ENCODE results near the gene MAPKAPK3.
A peak's percentile ranks its signal among the peaks of the same experiment; 100 is the strongest.
"Not testable (repeated sequence)": the region's sequence is repeated elsewhere in the genome, so short reads cannot be mapped to it uniquely, and the experiment has no call there.

Gene MAPKAPK3

DNA sequence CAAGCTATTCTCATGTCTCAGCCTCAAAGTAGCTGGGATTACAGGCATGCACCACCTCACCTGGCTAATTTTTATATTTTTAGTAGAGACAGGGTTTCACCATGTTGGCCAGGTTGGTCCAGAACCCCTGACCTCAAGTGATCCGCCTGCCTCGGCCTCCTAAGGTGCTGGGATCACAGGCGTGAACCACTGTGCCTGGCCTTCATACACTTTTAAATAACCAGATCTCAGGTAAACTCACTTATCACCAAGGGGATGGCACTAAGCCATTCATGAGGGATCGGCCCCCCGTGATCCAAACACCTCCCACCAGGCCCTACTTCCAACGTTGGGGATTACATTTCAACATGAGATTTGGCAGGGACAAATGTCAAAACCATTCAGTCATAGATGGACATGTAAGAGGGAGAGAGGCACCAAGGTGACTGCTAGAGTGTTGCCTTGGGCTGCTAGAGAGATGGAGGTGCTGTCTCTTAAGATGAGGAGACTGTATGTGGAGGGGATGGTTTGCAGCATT lies 44.4 kb downstream of the MAPKAPK3 start:
- in situ Hi-C loops (cut with HindIII; ENCODE audit: low pct_unique_long_range_greater_than_20kb, low sequenced_read_pairs) = no loop called here
- DNase-seq (ENCODE audit: low read depth in 1 of 2, low spot score in 1 of 2) = no peak
- TF ChIP-seq JUND (IDR thresholded peaks at IDR 0.05; ENCODE audit: low read depth) = no peak

DNA sequence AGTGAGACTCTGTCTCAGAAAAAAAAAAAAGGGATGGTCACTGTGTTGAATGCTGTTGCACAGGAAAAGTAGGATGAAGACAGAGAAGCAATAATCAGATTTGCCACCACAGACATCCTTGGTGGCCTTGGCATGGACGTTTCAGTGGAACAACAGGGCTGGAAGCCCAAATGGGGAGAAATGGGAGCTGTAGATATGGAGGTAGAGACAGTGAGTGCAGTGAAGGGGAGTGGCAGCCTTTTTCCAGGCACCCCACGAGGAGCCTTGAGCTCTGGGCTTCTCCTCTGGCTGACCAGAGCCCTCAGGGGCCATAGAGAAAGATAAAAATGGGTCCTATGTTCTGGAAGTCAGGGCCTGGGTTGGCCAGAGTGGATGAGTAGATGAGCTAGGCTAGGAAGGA lies 45.5 kb downstream of the MAPKAPK3 start:
- no peak for TF ChIP-seq JUND (IDR thresholded peaks at IDR 0.05; ENCODE audit: low read depth)
- no peak for DNase-seq (ENCODE audit: low read depth in 1 of 2, low spot score in 1 of 2)
- in situ Hi-C loops (cut with HindIII; ENCODE audit: low pct_unique_long_range_greater_than_20kb, low sequenced_read_pairs) = no loop called here

DNA sequence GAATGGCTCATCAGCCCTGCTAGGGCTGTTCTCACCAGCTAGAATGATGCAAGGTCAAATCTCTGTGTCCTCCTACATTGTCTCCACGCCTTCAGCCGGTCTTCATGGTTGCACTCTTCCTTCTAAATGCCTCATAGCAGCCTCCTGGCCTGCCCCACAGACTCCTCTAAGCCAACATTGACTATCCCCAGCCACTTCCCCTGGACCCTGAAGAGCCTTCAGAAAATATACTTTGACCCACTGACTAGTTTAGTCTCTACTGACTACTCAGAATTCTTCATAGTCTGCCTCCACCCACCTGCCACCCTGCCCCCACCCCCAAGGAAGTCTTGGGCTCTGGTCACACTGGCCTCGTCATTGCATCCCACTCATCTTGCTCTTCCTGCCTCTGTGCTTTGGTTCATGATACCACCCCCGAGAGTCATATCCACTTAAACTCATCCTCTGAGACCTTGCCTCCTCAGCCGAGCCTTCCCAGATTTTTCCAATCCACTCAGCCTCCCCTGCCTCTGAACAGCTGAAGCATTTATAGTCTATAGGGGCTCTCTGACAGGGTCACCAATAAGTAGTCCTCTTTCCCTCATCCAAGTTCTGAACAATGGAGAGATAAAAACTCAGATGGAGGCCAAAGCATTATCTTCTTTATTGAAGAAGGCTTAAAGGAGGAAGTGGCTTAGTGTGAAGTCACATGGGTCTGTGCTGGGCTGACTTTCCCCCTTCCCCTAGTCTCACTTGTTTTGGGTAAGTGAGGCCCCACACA lies 48.3 kb downstream of the MAPKAPK3 start:
- DNase-seq (ENCODE audit: low read depth in 1 of 2, low spot score in 1 of 2) = no peak
- no peak for TF ChIP-seq JUND (IDR thresholded peaks at IDR 0.05; ENCODE audit: low read depth)
- in situ Hi-C loops (cut with HindIII; ENCODE audit: low pct_unique_long_range_greater_than_20kb, low sequenced_read_pairs) = no loop called here

DNA sequence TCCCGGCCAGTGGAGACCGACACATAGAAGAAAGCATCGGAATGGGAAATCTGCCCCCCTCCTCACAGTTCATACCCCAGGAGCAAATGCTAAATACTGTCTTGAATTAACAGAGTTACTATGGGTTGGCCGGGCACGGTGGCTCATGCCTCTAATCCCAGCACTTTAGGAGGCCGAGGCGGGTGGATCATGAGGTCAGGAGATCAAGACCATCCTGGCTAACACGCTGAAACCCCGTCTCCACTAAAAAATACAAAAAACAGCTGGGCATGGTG lies 48.8 kb downstream of the MAPKAPK3 start:
- in situ Hi-C loops (cut with HindIII; ENCODE audit: low pct_unique_long_range_greater_than_20kb, low sequenced_read_pairs); DNase-seq (ENCODE audit: low read depth in 1 of 2, low spot score in 1 of 2): not testable (repeated sequence)

DNA sequence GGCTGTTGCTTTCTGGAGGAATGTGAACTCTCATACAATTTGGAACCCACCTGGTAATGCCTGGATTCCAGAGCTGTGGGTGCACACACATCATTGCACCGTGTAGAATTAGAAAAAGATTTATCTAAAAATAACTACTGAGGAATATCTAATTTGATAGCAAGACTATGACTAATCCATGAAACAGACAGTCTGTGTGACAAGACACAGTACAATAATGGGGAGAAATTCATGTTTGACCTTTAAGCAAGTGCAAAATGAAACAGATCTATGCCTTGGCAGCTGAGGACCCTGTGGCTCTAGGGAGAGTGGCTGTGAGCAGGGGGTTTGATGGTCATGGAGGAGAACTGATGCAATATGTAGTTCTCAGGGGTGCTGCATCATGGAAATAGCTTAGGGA lies 49.9 kb downstream of the MAPKAPK3 start:
- in situ Hi-C loops (cut with HindIII; ENCODE audit: low pct_unique_long_range_greater_than_20kb, low sequenced_read_pairs) = no loop called here
- no peak for TF ChIP-seq JUND (IDR thresholded peaks at IDR 0.05; ENCODE audit: low read depth)
- no peak for DNase-seq (ENCODE audit: low read depth in 1 of 2, low spot score in 1 of 2)

DNA sequence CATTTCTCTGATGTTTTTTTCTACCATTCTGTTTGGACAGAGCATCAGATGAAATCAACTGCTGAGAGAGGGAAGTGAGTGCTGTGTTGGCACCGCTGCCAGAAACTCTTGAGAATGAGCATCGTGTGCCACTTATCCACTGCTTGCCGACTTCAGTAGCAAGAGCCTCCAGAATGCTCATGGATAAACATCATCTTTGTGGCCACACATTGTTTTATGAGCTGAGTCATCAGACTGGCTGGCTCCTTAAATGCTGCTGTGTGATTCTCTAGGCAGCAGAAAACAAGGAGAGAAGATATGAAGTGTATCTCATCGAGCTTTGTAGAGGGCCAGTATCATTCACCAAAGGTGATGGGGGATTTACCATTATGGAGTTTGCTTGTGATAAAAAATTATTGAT lies 54.4 kb downstream of the MAPKAPK3 start:
- in situ Hi-C loops (cut with HindIII; ENCODE audit: low pct_unique_long_range_greater_than_20kb, low sequenced_read_pairs) = no loop called here
- TF ChIP-seq JUND (IDR thresholded peaks at IDR 0.05; ENCODE audit: low read depth) = no peak
- peak; percentile 19 to 42 for DNase-seq (ENCODE audit: low read depth in 1 of 2, low spot score in 1 of 2)

DNA sequence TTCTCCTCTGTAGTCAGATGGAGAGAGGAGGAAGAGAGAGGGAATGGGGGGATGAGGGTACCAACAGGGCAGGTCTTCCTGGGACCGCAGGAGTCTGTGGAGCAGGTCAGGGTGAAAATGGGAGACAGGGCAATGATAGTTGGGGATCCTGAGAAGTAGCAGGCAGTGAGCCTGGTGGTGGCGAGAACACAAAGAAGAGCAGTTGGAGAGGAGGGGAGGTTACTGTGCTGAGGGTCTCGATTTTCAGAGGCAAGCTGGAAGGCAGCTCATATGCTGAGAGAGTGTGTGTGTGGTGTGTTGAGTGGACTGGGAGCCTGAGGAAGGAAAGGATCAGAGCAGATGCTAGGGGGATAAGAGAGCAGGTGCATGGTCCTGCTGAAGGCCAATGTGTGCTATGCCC lies 55.7 kb downstream of the MAPKAPK3 start:
- no peak for TF ChIP-seq JUND (IDR thresholded peaks at IDR 0.05; ENCODE audit: low read depth)
- DNase-seq (ENCODE audit: low read depth in 1 of 2, low spot score in 1 of 2) = no peak
- in situ Hi-C loops (cut with HindIII; ENCODE audit: low pct_unique_long_range_greater_than_20kb, low sequenced_read_pairs) = no loop called here

DNA sequence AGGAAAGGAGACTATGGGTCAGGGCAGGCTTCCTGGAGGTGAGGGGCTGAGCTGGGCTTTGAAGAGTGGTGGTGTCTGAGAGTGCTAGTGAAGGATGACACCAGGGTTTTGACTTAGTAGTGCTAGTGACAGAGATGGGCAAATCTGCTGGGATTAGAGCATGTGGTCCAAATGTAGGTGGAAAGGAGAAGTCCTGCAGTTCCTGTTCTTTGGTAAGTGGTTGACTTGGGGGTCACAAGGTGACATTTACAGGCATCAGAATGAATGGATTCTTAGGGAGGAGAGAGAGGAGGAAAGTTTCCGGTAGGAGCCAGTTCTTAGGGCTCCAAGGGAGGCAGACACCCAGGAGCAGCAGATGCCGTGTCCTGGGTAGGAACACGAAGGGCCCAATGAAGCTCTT lies 57.0 kb downstream of the MAPKAPK3 start:
- TF ChIP-seq JUND (IDR thresholded peaks at IDR 0.05; ENCODE audit: low read depth) = no peak
- in situ Hi-C loops (cut with HindIII; ENCODE audit: low pct_unique_long_range_greater_than_20kb, low sequenced_read_pairs) = no loop called here
- DNase-seq (ENCODE audit: low read depth in 1 of 2, low spot score in 1 of 2) = no peak

DNA sequence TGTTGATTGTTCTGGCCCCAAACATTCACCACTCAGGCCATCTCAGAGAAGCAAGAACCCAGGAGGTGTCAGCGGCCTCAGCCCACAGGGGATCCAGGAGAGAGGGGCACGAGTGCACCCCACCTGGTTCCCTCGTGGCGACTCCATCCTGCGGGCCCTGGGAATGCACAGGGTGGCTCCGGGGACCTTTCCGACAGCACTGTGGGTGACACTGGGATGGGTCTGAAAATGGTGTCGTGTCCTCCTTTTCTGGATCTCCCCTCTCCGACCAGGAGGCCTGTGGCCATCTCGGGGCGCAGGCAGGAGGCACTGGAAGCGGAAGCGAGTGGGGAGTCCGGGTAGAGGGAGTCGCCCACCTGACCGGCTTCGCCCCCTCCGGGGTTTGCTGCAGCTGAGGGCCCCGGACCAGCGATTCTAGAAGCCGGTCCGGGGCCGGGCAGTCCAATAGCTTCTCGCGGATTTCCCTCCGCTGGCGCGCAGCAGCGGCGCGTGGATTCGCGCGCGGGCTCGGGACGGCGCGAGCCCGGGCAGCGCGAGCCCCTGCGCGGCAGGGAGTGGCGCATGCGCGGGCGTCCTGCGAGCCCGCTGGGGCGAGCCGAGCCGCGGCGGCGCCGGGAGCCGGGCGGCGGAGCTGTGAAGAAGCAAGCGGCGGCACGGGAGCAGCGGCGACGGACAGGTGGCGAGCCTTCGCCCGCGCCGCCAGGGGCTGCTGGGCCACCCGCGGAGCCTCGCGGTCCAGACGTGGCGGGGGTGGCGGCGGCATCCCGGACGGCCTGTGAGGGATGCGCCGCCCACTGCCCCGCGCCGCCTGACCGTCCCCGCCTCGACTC lies 57.6 kb downstream of the MAPKAPK3 start, which contains the start of gene DOCK3:
TSS of gene DOCK3 (plus strand) at position 579 of the 830 bp plus-strand sequence. CDS start 337 bp downstream, outside the sequence.
- no peak for TF ChIP-seq JUND (IDR thresholded peaks at IDR 0.05; ENCODE audit: low read depth)
- DNase-seq (ENCODE audit: low read depth in 1 of 2, low spot score in 1 of 2) = peak; percentile 71 to 77
- in situ Hi-C loops (cut with HindIII; ENCODE audit: low pct_unique_long_range_greater_than_20kb, low sequenced_read_pairs) = no loop called here

DNA sequence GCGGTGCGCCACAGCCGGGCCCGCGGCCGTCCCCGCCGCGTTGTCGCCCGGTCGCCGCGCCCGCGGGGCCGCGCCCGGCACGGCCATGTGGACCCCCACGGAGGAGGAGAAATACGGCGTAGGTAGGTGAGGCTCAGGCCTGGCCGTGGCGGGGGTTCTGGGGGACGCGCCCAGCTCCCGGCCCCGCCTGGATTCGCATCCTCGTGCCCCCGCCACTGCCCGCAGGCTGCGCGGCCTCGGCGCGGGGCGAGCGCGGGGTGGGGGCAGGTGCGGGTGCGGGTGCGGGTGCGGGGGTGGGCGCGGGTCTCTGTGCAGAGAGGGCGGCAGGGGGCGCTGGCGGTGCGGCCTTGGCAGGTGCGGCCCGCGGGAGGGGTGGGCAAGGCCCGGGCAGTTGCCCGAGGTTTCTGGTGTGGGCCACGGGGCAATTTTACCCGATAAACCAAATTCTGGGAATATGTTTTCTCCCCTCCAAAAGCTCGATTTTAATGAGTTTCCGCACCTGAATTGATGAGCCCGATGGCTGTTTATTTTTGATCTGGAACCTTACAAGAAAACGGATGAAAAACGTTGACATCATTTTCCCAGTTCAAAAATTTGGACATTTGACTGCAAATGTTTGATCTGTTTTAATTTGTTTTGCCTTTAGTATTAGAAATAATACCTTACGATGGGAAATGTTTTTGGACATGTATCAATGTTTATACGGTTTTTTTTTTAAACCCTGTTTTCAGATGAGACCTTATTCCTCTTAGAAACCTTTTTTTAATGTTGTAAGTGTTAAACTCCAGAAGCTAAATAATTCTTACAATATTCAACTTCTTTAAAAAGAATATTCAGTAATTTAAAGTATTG lies 58.5 kb downstream of the MAPKAPK3 start:
- in situ Hi-C loops (cut with HindIII; ENCODE audit: low pct_unique_long_range_greater_than_20kb, low sequenced_read_pairs) = no loop called here
- peak; percentile 2 to 9 for DNase-seq (ENCODE audit: low read depth in 1 of 2, low spot score in 1 of 2)
- no peak for TF ChIP-seq JUND (IDR thresholded peaks at IDR 0.05; ENCODE audit: low read depth)

DNA sequence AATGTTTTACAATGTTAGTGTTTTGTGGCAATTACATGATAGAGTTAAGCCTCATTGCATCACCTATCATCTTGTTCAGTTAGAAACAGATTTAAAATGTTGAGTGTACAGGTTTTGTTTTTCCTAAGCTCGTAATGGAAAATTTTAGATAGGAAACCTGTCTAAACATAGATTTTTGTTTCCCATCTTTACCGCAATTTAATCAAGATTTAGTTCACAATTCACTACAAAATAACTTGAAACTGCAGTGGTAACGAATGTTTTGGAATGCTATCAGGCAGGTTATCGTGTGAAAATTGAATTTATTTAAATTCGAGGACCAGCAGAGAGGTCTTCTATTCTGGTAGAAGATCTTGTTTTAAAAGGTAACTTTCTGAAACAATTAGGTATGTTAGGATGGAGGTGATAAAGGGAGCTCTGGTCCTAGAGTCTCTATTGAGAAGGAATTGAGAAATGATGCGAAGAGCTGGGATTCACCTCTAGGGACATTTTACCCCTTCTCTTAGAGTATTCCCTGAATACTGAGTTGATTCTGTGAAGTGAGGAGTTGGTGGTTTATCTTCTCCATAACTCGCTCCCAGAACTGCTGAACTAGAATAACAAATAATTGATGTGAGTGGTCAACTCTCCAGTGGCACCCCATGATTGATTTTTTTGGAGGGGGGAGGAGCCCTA lies 59.2 kb downstream of the MAPKAPK3 start:
- no peak for DNase-seq (ENCODE audit: low read depth in 1 of 2, low spot score in 1 of 2)
- in situ Hi-C loops (cut with HindIII; ENCODE audit: low pct_unique_long_range_greater_than_20kb, low sequenced_read_pairs) = no loop called here
- no peak for TF ChIP-seq JUND (IDR thresholded peaks at IDR 0.05; ENCODE audit: low read depth)

DNA sequence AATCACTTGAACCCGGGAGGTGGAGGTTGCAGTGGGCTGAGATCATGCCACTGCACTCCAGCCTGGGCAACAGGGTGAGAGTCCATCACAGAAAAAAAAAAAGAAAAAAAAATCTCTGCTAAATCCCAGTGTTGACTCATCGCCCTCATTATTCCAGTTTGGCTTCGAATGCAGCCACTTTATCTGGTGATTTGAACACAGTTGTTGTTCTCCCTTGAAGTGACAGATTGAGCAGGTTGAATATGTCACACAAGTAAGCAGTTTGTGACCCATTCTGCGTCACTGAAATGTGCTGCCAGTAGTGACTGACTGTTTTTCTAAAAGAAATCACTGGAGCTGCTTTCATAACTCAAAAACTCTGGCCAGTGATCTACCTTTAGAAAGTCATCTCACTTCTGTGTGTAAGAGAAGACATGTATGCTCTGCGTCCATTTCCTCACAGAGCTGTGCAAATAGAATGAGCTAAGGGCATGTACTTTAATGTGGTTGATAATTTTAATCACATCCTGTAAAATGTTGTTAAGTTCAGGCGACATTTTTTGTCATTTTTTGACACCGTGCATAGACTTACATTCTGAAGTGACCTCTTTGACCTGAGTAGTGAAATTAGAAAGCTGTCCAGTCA lies 70.3 kb downstream of the MAPKAPK3 start:
- in situ Hi-C loops (cut with HindIII; ENCODE audit: low pct_unique_long_range_greater_than_20kb, low sequenced_read_pairs) = no loop called here

More for the DNA sequence above, 70.3 kb downstream of the MAPKAPK3 start:
- no peak for TF ChIP-seq JUND (IDR thresholded peaks at IDR 0.05; ENCODE audit: low read depth)
- no peak for DNase-seq (ENCODE audit: low read depth in 1 of 2, low spot score in 1 of 2)
